ENCODE measurements around the gene SHE.

DNA sequence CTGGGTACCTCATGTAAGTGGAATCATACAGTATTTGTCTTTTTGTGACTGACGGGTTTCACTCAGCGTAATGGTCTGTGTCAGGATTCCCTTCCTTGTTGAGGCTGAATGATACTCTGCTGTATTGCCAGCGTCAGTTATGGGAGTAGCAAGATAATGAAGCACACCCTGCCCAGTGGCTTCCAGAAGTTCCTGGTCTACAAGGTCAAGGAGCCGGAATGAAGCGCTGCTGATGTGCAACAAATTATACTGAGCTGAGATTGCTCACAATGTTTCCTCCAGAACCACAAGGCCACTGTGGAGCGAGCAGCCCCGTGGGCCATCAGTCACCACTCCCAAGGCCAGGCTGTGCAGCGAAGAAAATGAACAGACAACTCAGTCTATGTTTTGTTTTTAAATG, 24.2 kb downstream of the SHE start:
- TF ChIP-seq, protein P1, sequence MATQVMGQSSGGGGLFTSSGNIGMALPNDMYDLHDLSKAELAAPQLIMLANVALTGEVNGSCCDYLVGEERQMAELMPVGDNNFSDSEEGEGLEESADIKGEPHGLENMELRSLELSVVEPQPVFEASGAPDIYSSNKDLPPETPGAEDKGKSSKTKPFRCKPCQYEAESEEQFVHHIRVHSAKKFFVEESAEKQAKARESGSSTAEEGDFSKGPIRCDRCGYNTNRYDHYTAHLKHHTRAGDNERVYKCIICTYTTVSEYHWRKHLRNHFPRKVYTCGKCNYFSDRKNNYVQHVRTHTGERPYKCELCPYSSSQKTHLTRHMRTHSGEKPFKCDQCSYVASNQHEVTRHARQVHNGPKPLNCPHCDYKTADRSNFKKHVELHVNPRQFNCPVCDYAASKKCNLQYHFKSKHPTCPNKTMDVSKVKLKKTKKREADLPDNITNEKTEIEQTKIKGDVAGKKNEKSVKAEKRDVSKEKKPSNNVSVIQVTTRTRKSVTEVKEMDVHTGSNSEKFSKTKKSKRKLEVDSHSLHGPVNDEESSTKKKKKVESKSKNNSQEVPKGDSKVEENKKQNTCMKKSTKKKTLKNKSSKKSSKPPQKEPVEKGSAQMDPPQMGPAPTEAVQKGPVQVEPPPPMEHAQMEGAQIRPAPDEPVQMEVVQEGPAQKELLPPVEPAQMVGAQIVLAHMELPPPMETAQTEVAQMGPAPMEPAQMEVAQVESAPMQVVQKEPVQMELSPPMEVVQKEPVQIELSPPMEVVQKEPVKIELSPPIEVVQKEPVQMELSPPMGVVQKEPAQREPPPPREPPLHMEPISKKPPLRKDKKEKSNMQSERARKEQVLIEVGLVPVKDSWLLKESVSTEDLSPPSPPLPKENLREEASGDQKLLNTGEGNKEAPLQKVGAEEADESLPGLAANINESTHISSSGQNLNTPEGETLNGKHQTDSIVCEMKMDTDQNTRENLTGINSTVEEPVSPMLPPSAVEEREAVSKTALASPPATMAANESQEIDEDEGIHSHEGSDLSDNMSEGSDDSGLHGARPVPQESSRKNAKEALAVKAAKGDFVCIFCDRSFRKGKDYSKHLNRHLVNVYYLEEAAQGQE (IDR thresholded peaks at IDR 0.05; ENCODE audit: insufficient read depth in 1 of 2, low read depth in 2 of 2, low read length in 2 of 2), result no peak
- TF ChIP-seq TAF1 (IDR thresholded peaks at IDR 0.05; ENCODE audit: borderline replicate concordance, insufficient read depth, low read length), result no peak
